ENCODE results near the gene GOLGA8J.
"Not testable (repeated sequence)": the region's sequence is repeated elsewhere in the genome, so short reads cannot be mapped to it uniquely, and the experiment has no call there.

The GOLGA8J gene

DNA sequence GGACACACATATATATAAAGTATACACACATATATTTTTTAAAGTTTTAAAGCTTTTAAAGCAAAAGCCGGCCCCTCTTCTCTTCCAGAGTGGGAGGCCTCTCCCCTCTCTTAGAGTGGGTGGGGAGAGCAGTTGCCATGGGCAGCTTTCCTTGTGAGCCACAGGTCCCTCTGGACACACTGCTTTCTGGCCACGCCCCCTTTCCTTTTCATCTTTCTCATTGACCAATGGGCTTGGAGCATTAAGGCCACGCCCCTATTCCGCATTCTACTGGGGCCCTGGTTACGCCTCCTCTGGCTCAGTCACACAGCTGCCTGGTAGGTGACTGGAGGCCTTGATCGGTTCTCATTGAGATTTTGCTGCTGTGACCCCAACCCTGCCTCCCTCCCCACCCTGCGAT is at the start of gene GOLGA8J:
Gene GOLGA8J, plus strand, starts transcription at position 301 of the 400 bp plus-strand sequence. Its CDS starts 98 bp downstream, at position 399.
- DNase-seq: not testable (repeated sequence)

- DNase-seq: no peak
These were observed 49.5 kb upstream of the GOLGA8J start for GRCh38 chr15:30033211-30033610.

DNA sequence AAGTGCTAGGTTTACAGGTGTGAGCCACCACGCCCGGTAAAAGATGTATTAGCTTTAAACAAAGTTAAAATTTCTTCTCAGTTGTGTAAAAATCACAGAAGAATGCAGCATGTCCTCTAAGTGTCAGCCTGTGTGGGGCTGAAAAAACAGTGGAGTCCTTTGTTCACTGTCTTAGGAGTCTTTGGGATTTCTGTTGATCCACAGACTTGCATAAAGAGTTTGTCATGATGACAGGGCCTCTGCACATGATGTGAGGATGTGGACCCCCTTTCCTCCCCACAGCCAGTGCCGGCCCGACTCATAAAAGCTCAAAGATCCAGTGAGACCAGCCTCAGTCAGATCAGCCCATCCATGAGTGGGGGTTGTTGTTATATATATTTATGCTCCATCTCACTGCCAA is 49.0 kb upstream of the GOLGA8J start:
- DNase-seq: no peak

DNA sequence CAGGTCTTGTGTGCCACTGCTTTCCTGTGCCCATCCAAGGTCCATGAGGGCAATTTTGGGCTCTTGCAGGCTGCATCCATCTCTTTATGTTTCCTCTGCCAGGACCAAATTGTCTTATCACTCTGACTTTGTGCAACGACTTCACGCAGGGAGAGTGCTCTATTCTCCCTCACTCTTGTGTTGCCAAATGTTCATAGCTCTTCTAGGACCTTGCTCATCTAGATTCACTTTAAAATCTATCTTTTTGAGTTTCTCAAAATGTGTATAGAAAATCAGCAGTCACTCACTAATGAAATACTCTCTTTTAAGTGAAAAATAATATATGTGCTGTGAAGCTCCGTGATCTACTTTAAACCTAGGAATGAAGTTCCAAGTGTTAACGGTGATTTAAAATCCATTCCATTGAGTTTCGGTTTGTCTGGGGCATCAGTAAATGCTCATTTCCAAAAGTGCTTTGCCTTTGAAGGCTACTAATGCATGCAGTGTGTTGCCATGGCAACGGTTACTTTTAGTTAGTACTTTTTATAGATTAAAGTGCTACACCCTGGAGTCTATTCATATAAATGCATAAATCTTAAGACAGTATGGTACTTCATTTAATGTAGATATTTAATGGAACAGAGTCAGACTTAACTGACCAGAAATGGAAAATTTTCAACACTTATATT is 46.6 kb upstream of the GOLGA8J start:
- DNase-seq: no peak

DNA sequence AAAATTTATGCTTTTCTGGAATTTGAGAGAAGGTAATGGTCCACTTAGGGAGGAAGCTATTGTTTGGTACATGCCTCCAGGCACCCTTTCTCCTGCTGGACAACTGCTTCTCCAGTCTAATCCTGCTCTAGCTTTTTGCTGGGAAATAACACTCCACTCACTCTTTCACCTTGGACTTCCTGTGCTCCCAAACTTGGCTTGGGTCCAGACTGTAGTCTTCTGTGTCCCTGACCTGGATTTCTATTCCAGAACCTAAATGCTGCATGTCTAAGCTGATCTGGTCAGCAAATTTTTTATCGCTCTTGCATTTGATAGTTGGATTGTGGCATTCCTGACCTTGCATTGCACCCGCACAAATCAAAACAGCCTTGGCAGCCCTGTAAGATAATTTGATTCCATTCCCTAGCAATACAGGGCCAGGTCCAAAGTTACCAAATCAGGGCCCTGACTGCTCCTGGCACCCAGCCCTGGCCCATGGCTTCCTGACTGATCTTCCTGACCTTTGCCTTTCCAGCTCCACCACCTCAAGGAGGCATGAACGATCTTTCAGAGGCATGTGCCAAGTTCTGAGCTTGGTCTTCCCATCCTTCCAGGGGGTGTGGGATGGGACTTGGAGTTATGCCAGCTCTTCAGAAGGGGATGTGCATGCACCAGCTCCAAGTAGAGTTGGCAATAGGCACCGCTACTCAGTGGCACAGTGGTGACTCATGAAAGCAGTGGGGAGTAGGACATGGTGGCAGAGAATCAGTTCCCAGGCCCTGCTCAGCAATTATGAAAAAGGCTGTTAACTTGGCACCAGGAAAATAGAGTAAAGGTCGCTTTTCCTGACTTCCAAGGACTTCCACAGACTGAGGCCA is 43.9 kb upstream of the GOLGA8J start:
- no peak for DNase-seq

GRCh38 chr15:30041868-30042267 is 40.9 kb upstream of the GOLGA8J start:
- no peak for DNase-seq

GRCh38 chr15:30042556-30042955 is 40.2 kb upstream of the GOLGA8J start:
- DNase-seq: no peak

DNA sequence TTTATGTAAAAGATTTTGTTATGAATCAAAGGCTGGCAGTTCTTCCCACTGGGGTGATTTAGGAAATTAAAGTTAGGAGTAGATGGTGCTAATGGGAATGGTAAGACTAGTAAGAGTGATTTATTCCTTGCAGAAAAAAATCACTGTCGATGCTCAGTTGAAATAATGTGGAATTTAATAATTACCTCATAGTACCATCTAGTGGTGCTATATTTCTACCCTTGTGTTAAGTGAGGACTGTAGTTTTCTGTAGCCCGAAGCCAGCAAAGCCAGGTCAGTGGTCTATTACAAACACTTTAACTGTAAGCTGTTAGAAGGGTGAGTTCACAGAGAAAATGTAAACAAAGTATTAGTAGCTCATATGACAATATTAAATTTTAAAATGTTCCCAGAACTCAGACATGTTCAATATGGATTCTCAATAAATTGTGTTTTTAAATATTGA is 39.5 kb upstream of the GOLGA8J start:
- peak; percentile 21 for DNase-seq

DNA sequence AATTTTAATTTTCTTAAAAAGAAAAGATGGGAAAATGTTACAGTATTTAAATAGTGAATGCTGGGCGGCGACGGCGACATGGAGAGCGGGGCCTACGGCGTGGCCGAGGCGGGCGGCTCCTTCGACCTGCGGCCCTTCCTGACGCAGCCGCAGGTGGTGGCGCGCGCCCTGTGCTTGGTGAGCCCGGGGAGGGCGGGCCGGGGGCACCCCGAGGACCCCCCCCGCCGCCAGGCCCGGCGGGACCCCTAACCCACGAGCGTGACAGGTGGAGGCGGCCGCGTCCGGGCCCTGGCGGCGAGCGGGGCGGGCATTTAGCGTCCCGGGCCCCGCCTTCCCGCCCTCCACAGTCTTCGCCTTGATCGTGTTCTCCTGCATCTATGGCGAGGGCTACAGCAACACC is 38.4 kb upstream of the GOLGA8J start:
- DNase-seq: no peak

- not testable (repeated sequence) for DNase-seq
These were observed 37.9 kb upstream of the GOLGA8J start for GRCh38 chr15:30044826-30045225.

- DNase-seq: not testable (repeated sequence)
These were observed 37.3 kb upstream of the GOLGA8J start for GRCh38 chr15:30045248-30046041.

DNA sequence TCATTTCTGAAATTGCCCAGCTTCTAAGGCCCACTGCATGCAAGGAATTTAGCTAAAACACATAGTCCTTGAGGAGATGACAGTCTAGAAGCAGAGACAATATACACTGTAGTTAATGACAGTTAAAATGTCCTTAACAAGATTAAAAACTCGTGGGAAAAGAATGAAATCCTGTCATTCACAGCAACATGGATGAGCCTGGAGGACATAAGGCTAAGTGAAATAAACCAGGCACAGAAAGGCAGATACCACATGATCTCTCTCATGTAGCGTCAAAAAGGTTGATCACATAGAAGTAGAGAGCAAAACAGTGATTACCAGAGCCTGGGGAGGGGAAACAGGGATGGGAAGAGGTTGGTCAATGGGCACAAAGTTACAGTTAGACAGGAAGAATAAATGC is 36.3 kb upstream of the GOLGA8J start:
- no peak for DNase-seq

DNA sequence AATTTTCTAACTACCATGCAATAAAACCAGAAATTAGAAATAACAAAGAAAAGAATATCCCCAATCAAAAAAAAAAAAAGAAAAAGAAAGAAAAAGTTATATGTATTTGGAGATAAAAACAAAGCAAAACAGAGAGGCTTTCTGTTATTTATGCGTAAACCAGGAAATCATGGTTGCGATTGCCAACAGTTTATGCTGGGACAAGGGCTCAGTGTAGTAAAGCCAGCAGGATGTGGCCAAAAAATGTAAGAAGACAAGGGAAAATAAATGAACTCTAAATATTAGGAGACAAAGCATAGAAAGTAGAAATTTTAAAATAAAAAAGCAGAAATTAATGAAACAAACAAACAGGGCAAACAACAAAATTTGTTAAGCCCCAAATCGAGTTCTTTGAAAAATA is 27.2 kb upstream of the GOLGA8J start:
- DNase-seq: no peak

DNA sequence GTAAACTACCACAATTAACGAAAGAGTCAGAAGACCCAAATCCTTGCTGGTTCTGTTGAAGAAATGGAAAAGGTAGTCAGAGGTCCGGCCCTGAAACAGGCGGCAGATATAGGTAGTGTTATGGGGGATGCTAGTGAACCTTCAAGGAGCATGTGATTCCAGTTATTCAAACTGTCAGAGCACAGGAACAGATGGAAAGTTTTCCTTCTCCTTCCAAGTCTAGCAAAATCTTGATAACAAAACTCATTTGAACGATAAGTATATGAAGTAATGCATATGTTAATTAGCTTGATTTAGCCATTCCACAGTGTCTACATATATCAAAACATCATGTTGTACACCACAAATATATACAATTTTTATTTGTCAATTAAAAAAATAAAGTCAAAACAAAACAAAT is 26.6 kb upstream of the GOLGA8J start:
- no peak for DNase-seq

DNA sequence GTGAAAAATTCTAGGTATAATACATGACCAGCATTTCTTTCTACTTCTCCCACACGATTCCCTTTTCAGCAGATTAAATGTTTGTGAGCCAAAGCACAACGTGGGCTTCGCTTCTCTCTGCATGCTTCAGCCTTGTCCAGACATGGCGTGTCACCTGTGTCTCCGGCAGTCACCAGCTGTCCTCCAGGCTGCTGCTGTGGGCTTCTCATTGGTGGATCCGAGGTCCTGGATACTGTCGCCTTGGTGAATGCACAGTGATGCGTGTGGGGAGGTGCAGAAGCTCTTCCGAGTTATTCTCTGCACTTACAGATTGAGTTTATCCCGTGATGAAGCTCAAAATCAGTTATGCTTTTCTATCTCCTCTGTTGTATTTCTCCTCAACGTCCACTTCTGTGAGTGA is 23.0 kb upstream of the GOLGA8J start:
- no peak for DNase-seq

DNA sequence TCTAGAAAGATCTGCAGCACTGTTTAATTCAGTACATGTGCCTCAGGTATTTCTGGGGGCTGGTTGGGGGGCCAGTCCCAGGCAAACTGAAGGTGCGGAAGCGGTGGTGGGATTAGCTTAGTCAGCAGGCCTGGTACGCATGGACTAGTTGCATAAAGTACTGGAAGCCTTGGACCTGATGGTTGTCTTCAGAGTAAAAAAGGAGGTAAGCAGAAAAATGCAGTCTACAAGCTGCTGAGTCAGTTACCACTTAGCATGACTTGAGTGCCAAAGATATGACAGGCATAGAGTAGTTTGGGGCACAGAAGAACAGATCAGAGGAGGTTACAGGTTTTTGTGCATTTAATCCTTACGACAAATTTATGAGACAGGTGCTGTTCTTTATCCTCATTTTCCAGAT is 19.9 kb upstream of the GOLGA8J start:
- no peak for DNase-seq

DNA sequence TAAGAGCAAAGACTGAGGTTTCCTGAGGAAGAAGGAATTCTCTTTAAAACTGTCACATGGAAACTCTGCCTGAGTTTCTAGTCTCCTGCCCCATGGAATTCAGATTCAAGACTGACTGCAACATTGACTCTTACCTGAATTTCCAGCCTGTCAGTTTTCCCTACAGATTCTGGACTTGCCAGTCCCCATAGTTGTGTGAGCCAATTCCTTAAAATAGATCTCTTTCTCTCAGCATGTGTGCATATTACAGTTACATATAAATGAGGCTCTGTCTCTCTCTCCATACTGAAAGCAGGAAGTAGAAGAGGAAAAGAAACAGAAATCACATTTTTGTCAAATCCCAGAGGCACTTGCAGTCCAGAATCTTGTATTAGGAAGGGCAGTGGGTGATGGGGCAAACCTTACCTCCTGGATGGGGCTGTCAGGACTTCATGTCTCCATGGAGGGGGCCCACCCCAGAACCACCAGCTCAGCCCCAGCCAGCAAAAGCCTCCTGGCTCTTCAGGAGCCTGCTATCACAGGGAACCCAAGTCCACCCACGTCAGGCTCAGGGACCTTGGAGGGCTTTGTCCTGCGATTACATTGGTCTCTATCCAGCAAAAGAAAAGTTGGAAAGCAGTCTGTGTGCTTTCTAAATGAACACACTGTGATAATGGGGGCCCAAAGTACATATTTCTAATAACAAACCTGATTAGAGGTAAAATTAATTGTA is 18.8 kb upstream of the GOLGA8J start:
- DNase-seq: no peak

GRCh38 chr15:30065025-30065801 is 17.5 kb upstream of the GOLGA8J start:
- no peak for DNase-seq

GRCh38 chr15:30068326-30068725 is 14.4 kb upstream of the GOLGA8J start:
- DNase-seq: no peak

- no peak for DNase-seq
These were observed 10.1 kb upstream of the GOLGA8J start for GRCh38 chr15:30072630-30073029.

GRCh38 chr15:30073915-30074314 is 8.8 kb upstream of the GOLGA8J start:
- DNase-seq: no peak

GRCh38 chr15:30080816-30081215 is 1.9 kb upstream of the GOLGA8J start:
- DNase-seq: not testable (repeated sequence)

Data from NCI-H1092 treated with DMSO at 0.1 percent for 48 hours (cell line).